C4-2B (cell line): ENCODE results near the gene BYSL.

Experiments
- CTCF ChIP-seq: fragments of 450-650 bp; conservative IDR thresholded peaks from 2 replicates; pipeline ENCODE4 v1.5.1; 2017; ENCODE audit warnings: mild to moderate bottlenecking
- ZFX ChIP-seq: fragments of 450-650 bp; IDR thresholded peaks from 2 replicates; pipeline ENCODE4 v1.6.1; 2017

- TF ChIP-seq CTCF (no peak), ZFX (no peak)
Measured at GRCh38 chr6:41887331-41887751, 34.0 kb upstream of the BYSL start.
